ENCODE data around the gene TCN2. TPM values are rescaled to one million over a fixed set of nuclear protein-coding genes. Genes with fewer than 3 reads are reported as not detected.
"Not testable (repeated sequence)": the region's sequence is repeated elsewhere in the genome, so short reads cannot be mapped to it uniquely, and the experiment has no call there.

The TCN2 gene
- total RNA-seq, 1 experiment from 2014 or later = 1.8 TPM

- in situ Hi-C loops (cut with HindIII; ENCODE audit: low pct_unique_long_range_greater_than_20kb, low sequenced_read_pairs) = no loop called here
- no peak for DNase-seq (ENCODE audit: low read depth, low spot score)
Observed at GRCh38 chr22:30655532-30655931, 48.6 kb downstream of the TCN2 start.

GRCh38 chr22:30662040-30662439, 55.1 kb downstream of the TCN2 start:
- in situ Hi-C loops (cut with HindIII; ENCODE audit: low pct_unique_long_range_greater_than_20kb, low sequenced_read_pairs) = no loop called here
- DNase-seq (ENCODE audit: low read depth, low spot score) = peak; percentile 14

- in situ Hi-C loops (cut with HindIII; ENCODE audit: low pct_unique_long_range_greater_than_20kb, low sequenced_read_pairs) = no loop called here
- DNase-seq (ENCODE audit: low read depth, low spot score) = no peak
Observed at GRCh38 chr22:30664798-30665197, 57.8 kb downstream of the TCN2 start.

- in situ Hi-C loops (cut with HindIII; ENCODE audit: low pct_unique_long_range_greater_than_20kb, low sequenced_read_pairs) = no loop called here
- no peak for DNase-seq (ENCODE audit: low read depth, low spot score)
Observed at GRCh38 chr22:30665266-30665665, 58.3 kb downstream of the TCN2 start.

GRCh38 chr22:30665786-30666185, 58.8 kb downstream of the TCN2 start:
- in situ Hi-C loops (cut with HindIII; ENCODE audit: low pct_unique_long_range_greater_than_20kb, low sequenced_read_pairs) = no loop called here
- no peak for DNase-seq (ENCODE audit: low read depth, low spot score)

- in situ Hi-C loops (cut with HindIII; ENCODE audit: low pct_unique_long_range_greater_than_20kb, low sequenced_read_pairs) = no loop called here
- DNase-seq (ENCODE audit: low read depth, low spot score) = no peak
Observed at GRCh38 chr22:30667107-30667493, 60.1 kb downstream of the TCN2 start.

GRCh38 chr22:30667494-30668385, 60.8 kb downstream of the TCN2 start, which contains the start of gene DUSP18:
Gene DUSP18, minus strand, starts transcription at chr22:30667875. Its CDS starts 3,872 bp downstream, at chr22:30664003.
- in situ Hi-C loops (cut with HindIII; ENCODE audit: low pct_unique_long_range_greater_than_20kb, low sequenced_read_pairs) = no loop called here
- DNase-seq (ENCODE audit: low read depth, low spot score) = peak; percentile 91

- DNase-seq (ENCODE audit: low read depth, low spot score) = no peak
- in situ Hi-C loops (cut with HindIII; ENCODE audit: low pct_unique_long_range_greater_than_20kb, low sequenced_read_pairs) = no loop called here
Observed at GRCh38 chr22:30668386-30668710, 61.4 kb downstream of the TCN2 start.

GRCh38 chr22:30671071-30671470, 64.1 kb downstream of the TCN2 start:
- DNase-seq (ENCODE audit: low read depth, low spot score) = no peak

GRCh38 chr22:30673136-30673535, 66.2 kb downstream of the TCN2 start:
- in situ Hi-C loops (cut with HindIII; ENCODE audit: low pct_unique_long_range_greater_than_20kb, low sequenced_read_pairs) = no loop called here
- DNase-seq (ENCODE audit: low read depth, low spot score) = no peak

More at GRCh38 chr22:30671071-30671470, 64.1 kb downstream of the TCN2 start:
- in situ Hi-C loops (cut with HindIII; ENCODE audit: low pct_unique_long_range_greater_than_20kb, low sequenced_read_pairs) = no loop called here

- in situ Hi-C loops (cut with HindIII; ENCODE audit: low pct_unique_long_range_greater_than_20kb, low sequenced_read_pairs) = no loop called here
- DNase-seq (ENCODE audit: low read depth, low spot score) = no peak
Observed at GRCh38 chr22:30674482-30674881, 67.5 kb downstream of the TCN2 start.

- no peak for DNase-seq (ENCODE audit: low read depth, low spot score)
- in situ Hi-C loops (cut with HindIII; ENCODE audit: low pct_unique_long_range_greater_than_20kb, low sequenced_read_pairs) = no loop called here
Observed at GRCh38 chr22:30675436-30675835, 68.5 kb downstream of the TCN2 start.

GRCh38 chr22:30676565-30676964, 69.6 kb downstream of the TCN2 start:
- DNase-seq (ENCODE audit: low read depth, low spot score); in situ Hi-C loops (cut with HindIII; ENCODE audit: low pct_unique_long_range_greater_than_20kb, low sequenced_read_pairs): not testable (repeated sequence)

Other genes with a start within 250 kb of the TCN2 start
- 12.2 and 14.2 TPM in 2 replicates for gene RNF215, start 219.8 kb upstream of the TCN2 start, total RNA-seq (2014; rRNA removed; shearing (Covaris generic))
- 4.0 and 7.4 TPM in 2 replicates for gene SEC14L2, start 210.2 kb upstream of the TCN2 start, total RNA-seq (2014; rRNA removed; shearing (Covaris generic))
- 83.1 and 92.2 TPM in 2 replicates for gene MTFP1, start 181.4 kb upstream of the TCN2 start, total RNA-seq (2014; rRNA removed; shearing (Covaris generic))
- not detected in 2 replicates for gene SEC14L3, start 135.2 kb upstream of the TCN2 start, total RNA-seq (2014; rRNA removed; shearing (Covaris generic))
- 0.24 and 0.59 TPM in 2 replicates for gene SEC14L4, start 101.5 kb upstream of the TCN2 start, total RNA-seq (2014; rRNA removed; shearing (Covaris generic))
- not detected in 2 replicates for gene SEC14L6, start 60.4 kb upstream of the TCN2 start, total RNA-seq (2014; rRNA removed; shearing (Covaris generic))
- gene GAL3ST1, start 32.5 kb upstream of the TCN2 start, total RNA-seq (2014; rRNA removed; shearing (Covaris generic)) = 0.55 and 0.96 TPM in 2 replicates
- gene PES1, start 15.3 kb upstream of the TCN2 start, total RNA-seq (2014; rRNA removed; shearing (Covaris generic)) = 185 and 200 TPM in 2 replicates
- 5.5 and 7.4 TPM in 2 replicates for gene SLC35E4, start 28.6 kb downstream of the TCN2 start, total RNA-seq (2014; rRNA removed; shearing (Covaris generic))
- 6.6 and 7.0 TPM in 2 replicates for gene DUSP18, start 60.7 kb downstream of the TCN2 start, total RNA-seq (2014; rRNA removed; shearing (Covaris generic))
- gene OSBP2, start 87.7 kb downstream of the TCN2 start, total RNA-seq (2014; rRNA removed; shearing (Covaris generic)) = 1.6 and 1.8 TPM in 2 replicates

Data from SK-MEL-5 (cell line).